ENCODE measurements around the gene PPARD. TPM values are rescaled to one million over a fixed set of nuclear protein-coding genes. Genes with fewer than 3 reads are reported as not detected.

The PPARD gene
- total RNA-seq, 1 donor from 2014 or later: 8.2 TPM

GRCh38 chr6:35406711-35407485 lies 64.5 kb downstream of the PPARD start:
- DNase-seq (ENCODE audit: low read depth): no peak
- no peak overlapping the region for H3K4me3 ChIP-seq (ENCODE audit: low read depth, low read length)
- no peak for TF ChIP-seq CTCF (conservative IDR thresholded peaks at IDR 0.05; ENCODE audit: low read depth, low read length)

- H3K4me3 ChIP-seq (ENCODE audit: low read depth, low read length): no peak overlapping the region
- TF ChIP-seq CTCF (conservative IDR thresholded peaks at IDR 0.05; ENCODE audit: low read depth, low read length): no peak
- no peak for DNase-seq (ENCODE audit: low read depth)
These were observed 66.9 kb downstream of the PPARD start for GRCh38 chr6:35409245-35409644.

- no peak for DNase-seq (ENCODE audit: low read depth)
- no peak for TF ChIP-seq CTCF (conservative IDR thresholded peaks at IDR 0.05; ENCODE audit: low read depth, low read length)
- no peak overlapping the region for H3K4me3 ChIP-seq (ENCODE audit: low read depth, low read length)
These were observed 67.8 kb downstream of the PPARD start for GRCh38 chr6:35410131-35410530.

GRCh38 chr6:35411066-35411465 lies 68.7 kb downstream of the PPARD start:
- no peak overlapping the region for H3K4me3 ChIP-seq (ENCODE audit: low read depth, low read length)
- no peak for TF ChIP-seq CTCF (conservative IDR thresholded peaks at IDR 0.05; ENCODE audit: low read depth, low read length)
- DNase-seq (ENCODE audit: low read depth): no peak

GRCh38 chr6:35412102-35412501 lies 69.7 kb downstream of the PPARD start:
- TF ChIP-seq CTCF (conservative IDR thresholded peaks at IDR 0.05; ENCODE audit: low read depth, low read length): no peak
- no peak overlapping the region for H3K4me3 ChIP-seq (ENCODE audit: low read depth, low read length)
- DNase-seq (ENCODE audit: low read depth): no peak

GRCh38 chr6:35413911-35414310 lies 71.6 kb downstream of the PPARD start:
- H3K4me3 ChIP-seq (ENCODE audit: low read depth, low read length): no peak overlapping the region
- no peak for DNase-seq (ENCODE audit: low read depth)
- no peak for TF ChIP-seq CTCF (conservative IDR thresholded peaks at IDR 0.05; ENCODE audit: low read depth, low read length)
